ENCODE data around the gene AMHR2. TPM values are rescaled to one million over a fixed set of nuclear protein-coding genes. Genes with fewer than 3 reads are reported as not detected.
A peak's percentile ranks its signal among the peaks of the same experiment; 100 is the strongest.

AMHR2 gene
- total and polyA plus RNA-seq, 2 of the 4 experiments (the other 2 are of a cell fraction), result not detected

DNA sequence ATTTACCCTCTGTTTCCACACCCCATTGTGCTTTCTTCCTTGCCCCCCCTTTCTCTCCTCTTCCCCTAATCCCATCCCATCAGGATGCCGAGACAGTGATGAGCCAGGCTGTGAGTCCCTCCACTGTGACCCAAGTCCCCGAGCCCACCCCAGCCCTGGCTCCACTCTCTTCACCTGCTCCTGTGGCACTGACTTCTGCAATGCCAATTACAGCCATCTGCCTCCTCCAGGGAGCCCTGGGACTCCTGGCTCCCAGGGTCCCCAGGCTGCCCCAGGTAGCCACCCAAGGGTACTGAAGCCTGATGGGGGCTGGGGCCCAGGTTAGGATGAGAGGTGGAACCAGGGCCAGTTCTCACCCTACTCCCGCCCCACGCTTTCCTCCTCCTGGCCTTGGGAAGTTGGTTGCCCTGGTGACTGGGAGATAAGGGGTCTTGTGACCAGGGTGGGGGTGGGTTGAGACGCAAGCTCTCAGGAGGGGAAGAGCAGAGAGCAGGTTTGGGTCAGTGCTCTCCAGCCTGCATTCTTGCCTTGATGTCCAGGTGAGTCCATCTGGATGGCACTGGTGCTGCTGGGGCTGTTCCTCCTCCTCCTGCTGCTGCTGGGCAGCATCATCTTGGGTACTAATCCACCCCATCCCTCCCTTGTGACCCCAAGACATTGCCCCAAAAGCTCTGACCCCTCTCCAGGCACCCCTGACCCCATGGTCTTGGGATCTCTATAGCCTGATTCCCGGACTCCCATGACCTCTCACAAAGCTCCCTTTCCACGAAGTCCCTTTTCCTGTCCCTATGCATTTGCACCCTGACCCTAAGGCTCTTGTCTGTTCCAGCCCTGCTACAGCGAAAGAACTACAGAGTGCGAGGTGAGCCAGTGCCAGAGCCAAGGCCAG lies 1.2 kb downstream of the AMHR2 start (continued):
- TF ChIP-seq ELK1 (IDR thresholded peaks at IDR 0.05; ENCODE audit: borderline replicate concordance, low read depth, low read length), result no peak

DNA sequence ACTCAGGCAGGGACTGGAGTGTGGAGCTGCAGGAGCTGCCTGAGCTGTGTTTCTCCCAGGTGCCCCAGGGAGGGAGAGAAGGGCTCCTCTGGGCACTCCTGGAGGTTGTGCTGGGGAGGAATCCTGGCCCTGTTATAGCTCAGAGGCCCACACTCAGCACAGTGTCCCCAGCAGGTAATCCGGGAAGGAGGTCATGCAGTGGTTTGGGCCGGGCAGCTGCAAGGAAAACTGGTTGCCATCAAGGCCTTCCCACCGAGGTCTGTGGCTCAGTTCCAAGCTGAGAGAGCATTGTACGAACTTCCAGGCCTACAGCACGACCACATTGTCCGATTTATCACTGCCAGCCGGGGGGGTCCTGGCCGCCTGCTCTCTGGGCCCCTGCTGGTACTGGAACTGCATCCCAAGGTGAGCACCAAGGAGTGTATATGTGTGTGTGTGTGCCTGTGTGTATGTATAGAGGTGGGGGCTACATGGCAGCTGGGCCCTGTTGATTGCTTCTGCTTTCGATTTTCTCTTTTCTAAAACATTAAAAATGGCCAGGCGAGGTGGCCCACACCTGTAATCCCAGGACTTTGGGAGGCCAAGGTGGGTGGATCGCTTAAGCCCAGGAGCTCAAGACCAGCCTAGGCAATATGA lies 2.0 kb downstream of the AMHR2 start:
- peak overlapping the region; percentile 40 for H2AFZ ChIP-seq (replicated peaks; ENCODE audit: low read length, poor library complexity)
- dilution Hi-C loops (cut with HindIII; ENCODE audit: low sequenced_read_pairs, unreplicated experiment), result no loop called here
- H3K56ac ChIP-seq (ENCODE audit: extremely low read depth, insufficient read depth, low read length), result no peak overlapping the region
- no peak overlapping the region for H3K23ac ChIP-seq (ENCODE audit: low read depth, low read length)
- no peak overlapping the region for H3K4me3 ChIP-seq (ENCODE audit: insufficient read depth, low read depth, low read length)
- no peak overlapping the region; the same call in 1 of the 2 replicates for H3K4ac ChIP-seq (ENCODE audit: low read depth, low read length)
- H4K20me1 ChIP-seq (ENCODE audit: insufficient read depth, low read length), result peaks cover 6% of the 10 kb centered on the region
- no peak overlapping the region for H4K91ac ChIP-seq (ENCODE audit: insufficient read depth, low read depth, low read length)
- H3K36me3 ChIP-seq (ENCODE audit: control insufficient read depth, insufficient read depth, low read length), result no peaks in the 10 kb centered on the region
- H2BK5ac ChIP-seq (ENCODE audit: low read depth, low read length, poor library complexity, severe bottlenecking), result no peak overlapping the region
- no peak overlapping the region for H3K9ac ChIP-seq (ENCODE audit: low read depth, low read length)
- 67% methylated on average over 4 of the region's 11 CpGs; no CpG with 5 or more reads in 1 of the 2 experiments for WGBS, 2 experiments (ENCODE audit: extremely low coverage in 2 of 2, insufficient read length in 1 of 2)
- no peak overlapping the region for H3K4me2 ChIP-seq (ENCODE audit: low read depth, low read length)
- TF ChIP-seq CHD1 (IDR thresholded peaks at IDR 0.05; ENCODE audit: low read depth, low read length) (no peak), NFE2L2 (IDR thresholded peaks at IDR 0.05; ENCODE audit: low read depth, low read length) (no peak), ELK1 (IDR thresholded peaks at IDR 0.05; ENCODE audit: borderline replicate concordance, low read depth, low read length) (no peak)
- ATAC-seq (ENCODE audit: low read depth) (no peak), DNase-seq (no peak)
- H3K4me1 ChIP-seq (ENCODE audit: control insufficient read depth, insufficient read depth, low read length), result peaks cover 7% of the 10 kb centered on the region
- intact Hi-C loops (cut with micrococcal nuclease), result no loop called here
- BruUV-seq (replicated peaks), result no TSS peak
- H4K5ac ChIP-seq (ENCODE audit: low read depth, low read length), result no peak overlapping the region
- peaks cover 10% of the 10 kb centered on the region; the same call in 1 of the 2 replicates for H3K27me3 ChIP-seq (ENCODE audit: control insufficient read depth, insufficient read depth, low read length)
- no peak overlapping the region for H3K14ac ChIP-seq (replicated peaks; ENCODE audit: low read depth, low read length)
- in situ Hi-C loops (cut with MboI; ENCODE audit: low sequenced_read_pairs), result no loop called here
- H3K79me1 ChIP-seq (ENCODE audit: low read depth in 1 of 2, low read length in 2 of 2), result no peaks in the 10 kb centered on the region
- no peak overlapping the region for H2BK15ac ChIP-seq (ENCODE audit: low read depth, low read length)
- ChIA-PET POLR2A (ENCODE audit: unreplicated experiment) (no interaction called here), CTCF (no interaction called here)
- H2BK120ac ChIP-seq (ENCODE audit: low read depth, low read length), result no peak overlapping the region
- H3K9me3 ChIP-seq (ENCODE audit: control insufficient read depth, insufficient read depth, low read length), result no peaks in the 10 kb centered on the region
- no peak overlapping the region for H3K18ac ChIP-seq (ENCODE audit: low read depth, low read length)
- H3K27ac ChIP-seq (ENCODE audit: insufficient read depth, low read length), result no peak overlapping the region
- no peak overlapping the region for H2AK5ac ChIP-seq (ENCODE audit: low read depth, low read length)
- H3K9me1 ChIP-seq (ENCODE audit: insufficient read depth, low read length), result peaks cover 16% of the 10 kb centered on the region; the same call in 1 of the 2 replicates
- peak overlapping the region; percentile 47 for H2AK9ac ChIP-seq (replicated peaks; ENCODE audit: low read depth, low read length, poor library complexity)
- no peak overlapping the region for H4K8ac ChIP-seq (ENCODE audit: low read depth in 2 of 2, low read length in 2 of 2)
- H2BK20ac ChIP-seq (ENCODE audit: low read depth, low read length), result no peak overlapping the region

All from IMR-90 (cell line).